GM18499 (cell line): ENCODE data around the gene ZDHHC16.
A peak's percentile ranks its signal among the peaks of the same experiment; 100 is the strongest.
"Not testable (repeated sequence)": the region's sequence is repeated elsewhere in the genome, so short reads cannot be mapped to it uniquely, and the experiment has no call there.

Experiments
- ATAC-seq: cut with Tn5 transposase; IDR thresholded peaks from one replicate; pipeline ENCODE4 v1.9.1; 2021; ENCODE audit warnings: moderate number of reproducible peaks; ENCODE audit not compliant: insufficient read depth, unreplicated experiment

The ZDHHC16 gene

DNA sequence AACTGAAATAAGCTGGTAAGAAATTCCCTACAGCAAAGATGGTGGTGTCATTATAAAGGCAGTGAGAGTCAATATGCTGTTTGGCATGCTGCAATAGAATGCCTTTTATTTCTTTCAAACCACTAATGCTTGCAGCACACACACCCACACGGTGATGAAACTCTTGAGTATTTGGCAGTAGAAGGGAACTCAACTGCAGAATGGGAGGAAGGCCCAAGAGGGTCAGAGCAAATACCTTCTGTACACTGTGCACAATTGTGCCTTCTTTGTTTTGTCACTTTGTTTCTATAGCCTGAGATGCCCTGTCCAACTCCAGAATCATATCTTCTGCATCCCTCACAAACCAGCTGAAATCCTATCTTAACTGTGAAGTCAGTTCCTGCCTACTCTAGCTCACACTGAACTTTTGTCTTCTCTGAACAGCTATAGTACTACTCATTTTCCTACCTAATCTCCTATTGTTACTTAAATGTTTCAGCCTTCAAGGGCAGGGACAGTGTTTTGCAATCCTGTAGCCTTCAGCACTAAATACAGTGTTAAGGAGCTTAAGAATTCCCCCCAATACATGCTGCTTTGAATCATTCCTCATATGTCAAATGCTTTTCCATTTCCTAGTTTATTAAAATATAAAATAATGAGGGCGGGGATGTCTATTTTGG lies 30.1 kb downstream of the ZDHHC16 start:
- no peak for ATAC-seq

DNA sequence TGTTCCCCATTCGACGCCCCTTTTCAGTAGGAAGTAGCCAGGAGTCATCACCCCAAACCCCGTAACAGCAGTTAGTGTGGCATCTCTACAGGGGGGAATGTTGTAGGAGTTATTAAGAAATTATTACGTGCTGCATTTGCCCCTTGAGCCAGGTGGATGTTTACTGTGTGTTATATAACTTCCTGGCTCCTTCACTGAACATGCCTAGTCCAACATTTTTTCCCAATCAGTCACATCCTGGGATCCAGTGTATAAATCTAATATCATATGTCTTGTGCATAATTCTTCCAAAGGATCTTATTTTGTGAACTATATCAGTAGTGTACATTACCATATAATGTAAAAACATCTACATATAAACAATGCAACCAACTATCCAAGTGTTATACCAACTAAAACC lies 33.4 kb downstream of the ZDHHC16 start:
- ATAC-seq, result not testable (repeated sequence)

DNA sequence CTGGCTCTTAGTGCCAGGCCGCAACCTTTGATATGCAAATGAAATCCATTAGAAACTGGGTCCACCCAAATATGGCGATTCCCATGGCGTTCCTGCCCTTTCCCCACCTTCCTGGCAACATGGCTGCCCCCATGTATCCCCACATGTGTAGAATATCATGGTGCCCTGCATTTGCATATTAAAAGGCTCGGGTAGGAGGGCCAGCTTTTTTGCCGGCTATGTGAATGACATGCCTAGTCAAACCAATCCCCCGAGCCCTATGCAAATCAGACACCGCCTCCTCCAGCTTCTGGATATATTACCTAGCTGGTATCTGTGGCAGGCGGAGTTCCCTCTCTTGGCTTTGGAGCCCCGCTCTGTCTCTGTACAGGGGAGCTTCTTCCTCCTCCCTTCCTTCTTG lies 34.0 kb downstream of the ZDHHC16 start:
- ATAC-seq, result no peak

DNA sequence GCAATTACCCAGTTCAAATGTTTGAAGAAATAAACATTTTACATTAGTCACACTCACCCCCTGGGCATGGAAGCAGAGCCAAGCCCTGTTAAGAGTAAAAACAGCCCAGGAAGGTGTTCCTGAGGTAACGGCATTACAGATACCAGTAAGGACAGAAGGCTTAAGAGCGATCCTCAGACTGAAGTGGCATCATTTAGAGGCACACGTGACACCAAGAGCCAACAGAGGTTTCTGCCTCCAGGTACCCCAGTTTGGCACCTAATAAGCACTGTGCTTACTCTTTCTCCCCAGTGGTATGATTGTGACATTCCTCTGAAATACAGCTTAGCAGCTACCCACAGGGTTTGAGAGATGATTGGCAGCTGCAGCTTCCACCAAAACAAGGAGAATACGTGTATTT lies 35.1 kb downstream of the ZDHHC16 start:
- ATAC-seq, result no peak

- ATAC-seq, result no peak
Observed at GRCh38 chr10:97482381-97482780, 36.4 kb downstream of the ZDHHC16 start.

DNA sequence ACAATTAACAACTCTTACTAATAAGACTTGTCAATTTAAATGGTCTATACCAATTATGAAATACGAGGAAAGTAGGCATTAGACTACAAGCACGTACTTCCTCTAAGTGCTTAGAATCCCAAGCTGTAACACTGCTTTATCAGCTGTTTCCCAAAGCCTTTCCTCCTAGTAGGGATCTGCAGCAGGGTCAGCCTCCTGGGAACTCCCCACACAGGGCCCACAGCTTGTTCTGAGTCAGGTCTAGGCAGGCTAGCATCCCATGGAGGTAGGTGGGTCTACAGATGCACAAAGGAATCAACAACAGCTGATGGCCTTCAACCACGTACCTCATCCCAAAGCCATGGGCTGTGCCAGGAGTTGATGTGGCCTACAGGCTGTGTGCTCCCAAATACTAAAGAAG lies 37.5 kb downstream of the ZDHHC16 start:
- ATAC-seq, result no peak

DNA sequence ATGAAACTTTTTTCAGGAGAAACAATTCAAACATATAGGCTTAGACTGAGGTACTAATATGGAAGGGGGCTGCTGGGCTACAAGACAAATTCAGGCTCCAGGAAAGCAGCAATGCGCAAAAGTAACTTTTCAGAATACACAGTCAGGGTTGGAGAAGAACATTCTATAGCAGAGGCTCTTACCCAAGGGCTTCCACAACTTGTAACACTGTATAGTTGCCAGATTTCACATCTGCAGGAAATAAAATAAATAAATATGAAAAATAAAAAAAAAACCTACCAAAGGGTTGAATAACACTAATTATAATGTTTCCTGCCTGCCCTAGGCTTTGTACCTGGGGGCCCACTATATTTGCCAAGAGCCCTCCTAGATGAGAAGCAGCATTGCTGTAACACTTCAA lies 37.9 kb downstream of the ZDHHC16 start:
- no peak for ATAC-seq

- ATAC-seq, result no peak
Observed at GRCh38 chr10:97485647-97486281, 39.8 kb downstream of the ZDHHC16 start.

- no peak for ATAC-seq
Observed at GRCh38 chr10:97490592-97490991, 44.6 kb downstream of the ZDHHC16 start.

DNA sequence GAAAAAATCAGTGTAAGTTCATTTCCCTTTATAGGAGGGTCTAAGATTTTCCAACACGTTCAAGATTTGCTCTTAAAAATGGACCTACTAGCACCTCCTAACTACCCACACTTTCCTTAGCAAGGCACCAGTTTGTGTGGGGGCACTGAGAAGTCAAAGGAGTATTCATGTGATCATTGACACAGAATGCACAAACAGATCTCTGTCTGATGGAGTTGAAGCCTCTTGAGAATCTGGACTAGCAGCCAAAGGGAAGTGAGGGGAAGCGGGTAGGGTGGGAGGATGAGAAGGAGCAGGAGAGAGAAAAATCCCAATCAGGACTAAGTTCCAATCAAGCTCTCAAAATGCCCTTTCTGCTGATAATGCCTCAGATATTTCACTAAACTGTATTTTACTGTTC lies 48.2 kb downstream of the ZDHHC16 start:
- ATAC-seq, result no peak

- ATAC-seq, result no peak
Observed at GRCh38 chr10:97494863-97495506, 49.0 kb downstream of the ZDHHC16 start.

DNA sequence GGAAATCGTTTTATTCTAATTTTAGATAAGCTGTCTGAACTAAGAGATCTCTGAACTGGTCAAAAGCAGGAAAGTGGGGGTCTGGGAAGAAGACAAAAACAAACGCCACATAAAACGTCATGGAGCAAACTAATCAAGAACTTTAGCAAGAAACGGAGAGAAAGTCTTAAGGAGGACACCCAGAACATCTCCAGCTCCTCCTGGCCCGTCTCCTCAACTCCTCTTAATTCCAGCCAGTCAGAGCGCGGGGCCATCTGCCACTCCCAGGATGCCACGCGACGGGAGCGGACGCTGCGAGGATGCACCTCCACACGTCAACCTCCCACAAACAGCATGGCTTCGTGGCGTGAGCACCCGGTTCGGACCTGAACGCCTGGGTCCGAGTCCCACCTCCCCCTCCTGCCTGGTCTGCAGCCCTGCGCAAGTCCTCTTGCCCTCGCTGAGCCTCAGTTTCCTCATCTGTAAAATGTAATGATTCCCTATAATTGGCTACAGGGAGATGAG lies 51.6 kb downstream of the ZDHHC16 start:
- no peak for ATAC-seq

DNA sequence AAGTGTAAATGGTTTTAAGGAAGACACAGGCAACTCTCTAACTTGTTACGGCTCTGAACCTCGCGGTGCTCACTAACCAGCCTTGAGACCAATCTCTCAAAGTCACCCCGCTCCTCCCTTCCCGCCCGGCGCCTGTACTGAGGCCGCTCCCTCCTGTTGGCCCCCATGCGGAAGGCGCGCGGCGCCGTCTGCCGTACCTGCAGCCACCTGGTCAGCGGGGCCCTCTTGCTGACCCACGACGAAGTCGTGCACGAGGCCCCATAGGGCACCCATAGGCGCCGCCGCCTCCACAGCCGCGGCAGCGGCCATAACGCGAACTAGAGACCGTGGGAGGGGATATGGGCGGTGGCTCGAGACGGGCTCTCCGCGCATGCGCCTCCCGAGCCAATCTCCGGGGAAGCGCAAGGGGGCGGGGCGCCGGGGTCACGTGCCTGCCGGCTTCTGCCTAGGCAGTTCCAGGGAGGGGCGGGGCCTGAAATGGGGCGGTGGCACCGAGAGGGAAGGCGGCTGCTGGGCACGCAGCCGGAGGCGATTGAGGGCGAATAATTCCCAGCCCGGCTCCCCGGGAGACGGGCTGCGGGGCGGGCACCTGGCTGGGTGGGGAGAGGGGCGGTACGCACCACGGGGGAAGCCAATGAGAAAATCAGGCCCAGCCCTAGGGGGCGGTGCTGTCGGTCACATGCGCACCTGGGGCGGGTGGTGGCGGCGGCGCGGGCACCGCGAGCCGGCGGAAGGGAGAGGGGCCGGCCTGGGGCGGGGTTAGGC lies 52.3 kb downstream of the ZDHHC16 start, which contains the start of gene MMS19:
TSS of gene MMS19 (minus strand) at position 347 of the 765 bp plus-strand sequence. CDS start at position 309, 38 bp downstream.
- ATAC-seq, result peak; percentile 50

DNA sequence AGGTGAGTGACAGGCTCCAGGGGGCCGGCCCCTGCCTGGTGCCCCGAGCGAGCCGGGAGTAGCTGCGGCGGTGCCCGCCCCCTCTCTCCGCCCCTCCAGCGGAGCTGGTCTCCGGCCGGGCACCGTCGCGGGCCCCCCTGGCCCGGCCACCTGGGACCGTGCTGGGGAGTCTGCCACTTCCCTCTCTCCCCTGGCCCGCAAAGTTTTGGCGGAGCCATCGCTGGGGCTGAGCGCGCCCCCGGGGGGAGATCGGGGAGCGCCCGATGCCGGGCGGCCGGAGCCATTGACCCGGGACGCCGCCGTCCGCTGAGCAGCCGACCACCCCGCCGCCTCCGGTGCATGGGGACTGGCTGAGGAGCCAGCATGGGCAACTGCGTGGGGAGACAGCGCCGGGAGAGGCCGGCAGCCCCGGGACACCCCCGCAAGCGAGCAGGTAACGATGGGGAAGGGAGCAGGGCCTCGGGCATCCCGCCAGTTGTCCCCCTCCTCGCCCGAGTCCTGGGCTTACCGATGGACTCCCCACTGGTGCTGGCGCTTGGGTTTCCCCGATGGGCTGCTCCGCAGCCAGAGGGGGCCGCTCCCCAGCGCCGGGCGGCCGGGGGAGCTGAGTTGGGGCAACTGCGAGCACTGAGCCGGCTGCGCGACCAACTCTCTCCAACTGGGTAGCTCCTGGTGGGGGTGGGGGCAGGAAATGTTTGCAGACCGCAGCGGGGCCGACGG lies 53.0 kb downstream of the ZDHHC16 start, which contains the start of gene UBTD1:
TSS of gene UBTD1 (plus strand) at position 84 of the 720 bp plus-strand sequence. CDS start at position 364, 280 bp downstream.
- no peak for ATAC-seq

DNA sequence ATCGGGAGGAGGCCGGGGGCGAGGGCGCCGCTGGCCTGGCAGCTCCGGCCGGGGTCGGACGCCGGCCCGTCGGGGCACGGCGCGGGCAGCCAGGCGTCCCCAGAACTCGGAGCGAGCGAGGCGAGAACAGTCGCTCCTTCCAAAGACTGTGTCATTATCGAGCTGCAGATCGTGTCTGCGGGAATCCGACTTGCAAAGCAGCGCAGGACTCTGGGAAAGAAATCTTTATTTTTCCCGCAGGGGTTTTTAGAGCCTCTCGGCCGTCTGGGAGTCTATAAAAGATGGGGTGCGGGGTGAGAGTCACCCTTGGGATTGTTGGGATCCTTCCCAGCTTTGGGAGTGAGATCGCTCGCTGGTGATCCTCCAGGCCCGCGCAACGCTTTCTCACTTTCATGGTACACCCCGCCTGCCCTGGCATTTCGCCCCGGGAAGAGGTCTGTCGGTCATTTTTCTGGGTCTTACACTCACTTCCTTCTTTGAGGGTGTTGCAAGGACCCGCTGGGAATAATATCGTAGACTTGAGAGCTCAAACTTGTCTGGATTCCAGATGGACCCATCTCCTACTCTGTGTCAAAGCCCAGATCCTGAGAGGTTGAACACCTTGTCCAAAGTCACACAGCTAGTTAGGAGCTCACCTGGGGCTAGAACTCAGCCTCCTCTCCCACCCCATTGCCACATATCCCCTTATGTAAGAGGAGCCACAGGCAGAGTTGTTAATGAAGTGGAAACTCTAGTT lies 53.8 kb downstream of the ZDHHC16 start:
- no peak for ATAC-seq

DNA sequence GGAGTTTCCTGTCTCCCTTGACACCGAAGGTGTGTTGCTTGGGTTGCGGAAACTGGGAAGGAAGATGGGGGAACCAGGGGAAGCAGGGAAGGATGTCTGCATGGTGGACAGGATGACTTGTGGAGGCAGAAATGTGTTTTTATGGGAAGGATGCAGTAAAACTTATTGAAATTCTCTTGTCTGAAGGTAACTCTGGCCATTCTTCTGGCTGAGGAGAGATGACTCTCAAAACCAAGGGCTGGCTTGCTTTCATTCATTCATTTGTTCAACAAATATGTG lies 54.3 kb downstream of the ZDHHC16 start:
- ATAC-seq, result no peak

DNA sequence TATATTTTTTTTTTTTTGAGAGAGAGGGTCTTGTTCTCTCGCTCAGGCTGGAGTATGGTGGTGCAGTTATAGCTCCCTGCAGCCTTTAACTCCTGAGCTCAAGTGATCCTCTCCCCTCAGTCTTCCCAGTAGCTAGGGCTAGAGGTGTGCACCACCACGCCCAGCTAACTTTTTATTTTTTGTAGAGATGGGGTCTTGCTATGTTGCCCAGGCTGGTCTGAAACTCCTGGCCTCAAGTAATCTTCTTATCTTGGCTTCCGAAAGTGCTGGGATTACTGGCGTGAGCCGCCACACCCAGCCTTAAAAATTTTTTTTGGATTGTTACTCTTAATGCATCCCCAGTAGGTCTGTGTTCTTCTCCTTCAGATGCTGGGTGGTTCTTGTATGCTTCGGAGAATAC lies 56.9 kb downstream of the ZDHHC16 start:
- no peak for ATAC-seq

GRCh38 chr10:97503406-97503805 lies 57.4 kb downstream of the ZDHHC16 start:
- no peak for ATAC-seq

DNA sequence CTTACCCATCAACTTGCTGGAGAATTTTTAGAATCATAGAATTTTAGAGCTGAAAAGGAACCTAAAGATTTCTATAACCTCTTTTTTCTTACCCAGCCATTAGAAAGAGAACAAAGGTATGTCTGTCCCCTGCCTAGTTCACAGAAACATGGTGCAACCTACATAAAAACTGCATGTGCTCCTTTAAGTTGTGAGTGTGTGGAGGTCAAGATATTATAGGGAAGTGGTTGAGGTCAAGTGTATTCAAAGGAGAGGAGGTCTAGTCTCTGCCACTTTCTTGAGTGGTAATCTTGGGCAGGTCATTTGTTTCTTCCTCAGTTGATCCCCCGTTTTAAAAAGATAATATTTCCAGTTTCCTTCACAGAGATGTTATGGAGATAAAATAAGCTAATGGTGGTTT lies 59.2 kb downstream of the ZDHHC16 start:
- no peak for ATAC-seq
